Amniotic epithelial cell (primary cell): ENCODE results near the gene RPAP3.

Source experiments
- DNase-seq: peaks from one replicate; pipeline ENCODE4 v3.0.0-alpha.2; 2010; ENCODE audit warnings: low read depth

RPAP3 gene, protein sequence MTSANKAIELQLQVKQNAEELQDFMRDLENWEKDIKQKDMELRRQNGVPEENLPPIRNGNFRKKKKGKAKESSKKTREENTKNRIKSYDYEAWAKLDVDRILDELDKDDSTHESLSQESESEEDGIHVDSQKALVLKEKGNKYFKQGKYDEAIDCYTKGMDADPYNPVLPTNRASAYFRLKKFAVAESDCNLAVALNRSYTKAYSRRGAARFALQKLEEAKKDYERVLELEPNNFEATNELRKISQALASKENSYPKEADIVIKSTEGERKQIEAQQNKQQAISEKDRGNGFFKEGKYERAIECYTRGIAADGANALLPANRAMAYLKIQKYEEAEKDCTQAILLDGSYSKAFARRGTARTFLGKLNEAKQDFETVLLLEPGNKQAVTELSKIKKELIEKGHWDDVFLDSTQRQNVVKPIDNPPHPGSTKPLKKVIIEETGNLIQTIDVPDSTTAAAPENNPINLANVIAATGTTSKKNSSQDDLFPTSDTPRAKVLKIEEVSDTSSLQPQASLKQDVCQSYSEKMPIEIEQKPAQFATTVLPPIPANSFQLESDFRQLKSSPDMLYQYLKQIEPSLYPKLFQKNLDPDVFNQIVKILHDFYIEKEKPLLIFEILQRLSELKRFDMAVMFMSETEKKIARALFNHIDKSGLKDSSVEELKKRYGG

DNA sequence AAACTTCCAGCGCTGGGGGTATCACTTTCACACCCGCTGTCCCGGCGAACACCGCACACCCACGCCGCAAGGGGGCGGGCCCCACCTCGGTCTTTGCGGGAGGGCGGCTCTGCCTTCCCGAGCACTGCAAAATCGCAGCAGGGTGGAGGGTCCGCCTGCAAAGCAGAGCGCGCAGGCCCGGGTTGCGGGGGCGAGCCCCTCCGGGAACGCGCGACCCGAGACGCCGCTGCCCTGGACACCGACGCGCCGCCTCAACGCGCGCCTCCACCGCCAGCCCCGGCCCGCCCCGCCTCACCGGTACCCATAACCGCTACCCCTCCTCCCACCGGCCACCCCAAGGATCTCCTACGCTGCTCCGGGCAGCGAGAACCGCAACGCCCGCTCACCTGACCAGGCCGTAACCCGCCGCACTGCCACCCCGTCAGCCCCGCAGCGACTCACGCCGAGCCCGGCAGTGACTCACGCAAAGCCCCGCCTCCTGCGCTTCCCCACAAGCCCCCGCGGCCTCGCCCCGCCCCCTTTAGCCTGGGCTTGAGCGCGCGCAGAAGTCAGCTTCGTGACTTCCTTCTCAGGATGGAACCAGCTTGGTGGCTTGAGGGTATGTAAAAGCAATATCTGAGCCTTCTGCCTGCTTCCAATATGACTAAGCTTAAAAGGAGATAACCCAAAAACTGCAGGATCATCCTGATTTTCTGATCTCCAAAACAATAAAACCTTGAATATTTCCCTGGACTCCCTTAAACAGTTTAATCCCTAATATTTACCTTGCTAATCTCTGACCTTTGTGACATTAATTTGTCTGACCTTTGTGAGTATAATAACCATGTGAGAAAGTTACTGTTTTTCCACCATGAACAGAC, at the start of gene RPAP3:
Gene RPAP3, minus strand, starts transcription at position 465 of the 860 bp plus-strand sequence. CDS start 3,190 bp downstream, outside the sequence.
- peak; percentile 84 for DNase-seq

DNA sequence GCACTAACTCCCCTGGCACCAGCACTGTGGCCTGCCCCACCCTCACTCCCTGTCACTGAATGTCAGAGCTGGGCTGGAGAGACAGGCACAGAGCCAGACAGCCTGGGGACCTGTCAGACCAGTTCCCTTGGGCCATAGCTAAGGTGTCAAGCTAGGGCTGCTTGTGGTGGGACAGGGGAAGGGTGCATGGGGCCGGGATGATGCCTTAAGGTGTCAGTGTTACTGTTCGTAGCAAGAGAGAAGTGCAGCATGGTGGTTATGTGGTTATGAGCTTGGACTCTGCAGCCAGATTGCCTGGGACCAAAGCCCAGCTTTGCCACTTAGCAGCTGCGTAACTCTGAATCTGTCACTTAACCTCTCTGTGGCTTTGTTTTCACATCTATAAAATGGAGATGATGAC, 49.1 kb upstream of the RPAP3 start:
- DNase-seq, result no peak

DNA sequence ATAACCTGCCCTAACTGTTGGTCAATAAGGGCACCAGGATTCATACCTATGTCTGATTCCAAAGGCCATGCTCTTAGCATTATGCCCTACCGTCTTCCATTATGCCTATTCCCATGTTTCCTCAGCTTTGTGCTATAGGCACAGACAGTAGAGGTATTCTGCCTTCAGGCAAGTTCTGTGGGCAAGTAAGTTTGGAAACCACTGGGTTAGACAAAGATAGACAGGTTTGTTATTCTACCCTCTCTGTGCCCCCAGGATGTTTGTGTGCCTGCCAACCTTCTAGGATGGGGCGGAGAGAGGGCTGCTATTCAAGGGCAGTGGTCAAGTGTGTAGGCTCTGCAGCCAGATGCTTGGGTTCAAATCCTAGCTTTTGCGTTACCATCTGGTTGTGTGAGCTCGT, 48.3 kb upstream of the RPAP3 start:
- DNase-seq, result no peak

DNA sequence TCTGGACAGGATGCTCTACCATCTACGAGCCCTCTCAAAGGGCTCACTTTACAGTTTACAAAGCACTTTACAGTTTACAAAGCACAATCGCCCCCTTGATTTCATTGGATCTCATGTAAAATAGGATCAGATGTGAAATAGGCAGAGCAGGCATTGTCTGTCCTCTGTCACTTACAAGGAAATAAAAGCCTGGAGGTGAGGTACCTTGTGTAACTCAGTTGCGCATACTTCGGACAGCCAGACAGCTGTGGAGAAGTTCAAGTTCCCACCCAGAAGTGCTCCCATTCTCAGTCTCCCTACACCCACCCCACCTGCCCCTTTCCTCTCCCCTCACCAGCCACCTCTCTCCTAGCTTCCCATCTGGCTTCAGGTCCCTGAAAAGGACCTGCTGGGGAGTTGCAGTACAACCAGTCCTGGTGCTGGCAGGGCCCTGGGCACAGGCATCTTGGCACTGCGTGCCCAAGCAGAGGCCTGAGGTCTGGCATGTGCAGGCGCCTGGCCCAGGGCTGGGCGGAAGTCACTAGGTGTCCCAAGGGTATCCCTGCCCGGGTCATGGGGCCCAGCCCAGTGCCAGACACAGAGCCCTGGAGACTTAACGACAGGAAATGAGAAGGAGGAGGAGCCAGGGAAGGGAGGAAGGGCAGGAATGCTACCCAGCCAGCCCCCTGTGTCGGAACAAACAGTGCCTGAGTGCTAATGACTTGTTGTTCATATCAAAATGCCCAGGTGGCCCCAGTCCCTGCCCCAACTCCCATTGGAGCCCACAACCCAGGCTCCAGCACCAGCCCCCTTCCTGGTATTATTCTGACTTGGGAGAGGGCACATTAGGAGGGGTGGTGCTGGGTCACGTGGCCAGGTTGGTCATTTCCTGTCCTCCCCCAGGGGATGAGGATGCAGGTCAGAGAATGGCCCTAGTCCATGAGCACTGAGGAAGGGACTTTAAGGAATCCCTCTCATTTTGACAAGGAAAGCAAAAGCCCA, 47.5 kb upstream of the RPAP3 start:
- no peak for DNase-seq

DNA sequence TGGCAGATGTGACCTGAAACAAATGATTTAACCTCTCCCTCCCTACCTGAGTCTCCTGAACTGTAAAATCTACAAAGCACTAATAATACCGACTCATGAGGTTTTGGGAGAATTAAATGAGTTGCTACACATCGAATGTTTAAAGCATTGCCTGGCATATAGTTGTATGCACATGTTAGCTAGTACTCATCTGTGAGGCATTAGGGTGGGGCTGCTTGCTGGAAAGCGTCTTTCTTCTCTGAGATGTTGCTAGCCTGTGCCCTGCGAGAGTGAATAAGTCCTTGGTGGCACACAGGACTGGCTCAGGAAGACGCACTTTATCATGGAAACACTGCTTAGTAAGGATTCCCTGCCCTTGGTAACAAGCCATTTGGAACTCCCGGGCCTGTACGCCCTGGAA, 46.7 kb upstream of the RPAP3 start:
- DNase-seq, result no peak

DNA sequence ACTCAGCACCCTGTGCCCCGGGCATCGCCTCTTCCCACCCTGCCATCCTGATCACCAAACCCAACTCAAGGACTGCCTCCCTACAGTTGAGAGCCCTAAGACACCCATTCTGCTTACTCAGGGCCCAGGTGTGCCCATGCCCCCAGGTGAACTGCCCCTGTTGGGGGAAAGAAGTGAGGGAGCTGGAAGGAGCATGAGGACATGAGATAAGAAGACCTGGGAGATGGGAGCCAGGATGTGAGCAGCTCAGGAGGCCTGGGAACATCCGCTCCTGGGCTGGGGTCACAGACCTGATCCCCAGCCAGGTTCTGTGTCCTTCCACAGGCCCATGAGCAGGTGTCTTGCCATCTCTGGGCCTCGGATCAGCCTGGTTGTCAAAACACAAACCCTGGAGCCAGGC, 46.3 kb upstream of the RPAP3 start:
- no peak for DNase-seq

DNA sequence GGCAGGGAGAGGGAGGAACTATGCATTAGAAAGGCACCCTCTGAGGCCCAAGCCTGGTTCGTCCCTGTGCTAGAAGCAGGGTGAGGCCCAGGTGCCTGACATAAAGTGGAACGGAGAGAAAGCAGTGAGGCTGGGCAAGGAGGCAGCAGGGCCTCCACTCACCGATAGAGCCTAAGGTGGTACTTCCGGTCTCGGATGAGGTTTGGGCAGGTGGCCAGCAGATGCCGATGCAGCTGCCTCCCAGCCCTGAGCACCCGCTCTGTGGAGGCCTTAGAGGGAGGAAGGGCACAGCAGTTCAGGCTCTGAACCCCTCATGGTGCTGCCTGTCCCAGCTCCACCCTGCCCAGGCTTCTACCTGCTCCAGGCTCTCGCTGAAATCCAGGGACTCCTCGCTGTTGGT, 45.7 kb upstream of the RPAP3 start:
- DNase-seq, result no peak

DNA sequence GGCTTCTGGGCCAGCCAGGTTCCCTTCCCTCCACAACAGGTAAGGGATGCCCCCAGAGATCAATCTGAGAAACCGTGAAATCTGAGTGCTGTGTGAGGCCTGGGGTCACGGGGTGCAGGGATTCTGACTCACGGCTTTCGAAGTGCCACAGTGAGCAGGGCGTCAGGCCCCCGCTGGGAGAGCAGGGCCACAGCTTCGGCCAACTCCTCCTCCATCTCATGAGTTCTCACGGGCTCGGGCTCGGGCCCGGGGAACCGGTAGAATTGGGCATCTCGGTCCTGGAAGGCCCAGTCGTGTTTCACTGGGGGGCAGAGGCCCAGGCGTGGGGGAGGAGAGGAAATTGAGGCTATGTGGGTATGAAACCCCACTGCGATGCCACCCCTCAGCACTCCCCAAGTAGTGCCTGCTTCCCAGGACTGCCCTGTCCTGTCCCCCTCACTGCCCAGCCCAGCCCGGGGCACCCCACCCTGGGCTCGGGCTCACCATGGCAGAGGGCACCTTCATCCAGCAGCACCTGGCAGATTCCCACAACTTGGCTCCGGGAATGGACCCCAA, 45.2 kb upstream of the RPAP3 start:
- DNase-seq, result no peak

DNA sequence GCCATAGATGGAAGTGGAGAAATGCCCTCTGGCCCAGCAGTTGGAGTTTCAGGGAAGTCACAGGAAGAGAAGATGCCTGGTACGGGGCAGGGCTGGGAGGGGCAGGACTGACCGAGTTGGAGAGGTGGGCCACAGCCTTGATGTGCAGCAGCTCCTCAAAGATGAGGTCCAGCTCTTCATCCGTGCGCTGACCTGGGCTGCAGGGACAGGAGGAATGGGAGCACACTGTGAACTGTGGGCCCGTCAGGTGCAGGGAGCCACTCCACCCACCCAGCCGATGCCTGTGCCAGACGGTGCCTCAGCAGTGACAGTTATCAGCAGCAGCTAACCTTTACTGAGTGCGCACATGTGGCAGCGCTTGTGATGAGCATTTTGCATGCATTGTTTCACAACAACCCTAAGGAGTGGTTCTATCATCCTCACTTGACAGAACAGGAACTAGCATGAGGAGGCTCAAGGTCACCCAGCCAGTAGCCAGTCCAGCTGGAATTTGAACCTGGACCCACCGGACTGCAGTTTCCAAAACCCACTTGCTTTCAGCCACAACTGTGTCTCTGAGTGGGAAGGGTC, 44.5 kb upstream of the RPAP3 start:
- peak; percentile 44 for DNase-seq

DNA sequence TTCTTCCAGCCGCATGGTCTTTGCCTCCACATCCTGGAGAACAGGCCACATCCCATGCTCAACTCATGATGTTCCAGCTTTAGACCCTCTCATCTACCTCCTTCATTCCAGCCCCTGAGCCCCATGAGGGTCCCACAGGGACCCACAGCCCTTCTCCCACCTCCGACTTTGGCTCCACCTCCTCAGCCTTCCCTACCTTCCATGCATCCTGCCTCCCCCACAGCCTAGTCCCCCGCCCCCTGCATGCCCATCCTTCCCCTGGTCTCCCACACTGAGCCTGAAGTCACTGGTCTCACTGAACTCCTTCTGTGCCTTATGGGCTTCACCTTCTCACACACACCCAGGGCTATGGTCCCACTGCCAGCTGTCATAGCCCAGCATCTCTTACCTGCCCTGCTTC, 43.1 kb upstream of the RPAP3 start:
- DNase-seq, result no peak

DNA sequence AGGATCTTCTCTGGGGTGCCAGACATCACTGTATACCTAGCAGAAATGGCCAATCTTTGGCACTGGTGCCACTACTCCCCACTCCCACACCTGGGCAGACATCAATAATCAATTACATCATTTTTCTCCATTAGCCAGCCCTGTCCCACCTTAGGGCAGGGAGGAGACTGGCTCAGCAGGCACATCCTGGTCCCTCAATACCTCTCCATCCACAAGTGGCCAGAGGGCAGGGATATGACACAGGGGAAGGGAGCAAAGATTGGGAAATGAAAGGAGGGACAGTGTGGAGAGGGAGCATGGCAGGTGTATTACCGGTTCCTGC, 42.6 kb upstream of the RPAP3 start:
- DNase-seq, result no peak

DNA sequence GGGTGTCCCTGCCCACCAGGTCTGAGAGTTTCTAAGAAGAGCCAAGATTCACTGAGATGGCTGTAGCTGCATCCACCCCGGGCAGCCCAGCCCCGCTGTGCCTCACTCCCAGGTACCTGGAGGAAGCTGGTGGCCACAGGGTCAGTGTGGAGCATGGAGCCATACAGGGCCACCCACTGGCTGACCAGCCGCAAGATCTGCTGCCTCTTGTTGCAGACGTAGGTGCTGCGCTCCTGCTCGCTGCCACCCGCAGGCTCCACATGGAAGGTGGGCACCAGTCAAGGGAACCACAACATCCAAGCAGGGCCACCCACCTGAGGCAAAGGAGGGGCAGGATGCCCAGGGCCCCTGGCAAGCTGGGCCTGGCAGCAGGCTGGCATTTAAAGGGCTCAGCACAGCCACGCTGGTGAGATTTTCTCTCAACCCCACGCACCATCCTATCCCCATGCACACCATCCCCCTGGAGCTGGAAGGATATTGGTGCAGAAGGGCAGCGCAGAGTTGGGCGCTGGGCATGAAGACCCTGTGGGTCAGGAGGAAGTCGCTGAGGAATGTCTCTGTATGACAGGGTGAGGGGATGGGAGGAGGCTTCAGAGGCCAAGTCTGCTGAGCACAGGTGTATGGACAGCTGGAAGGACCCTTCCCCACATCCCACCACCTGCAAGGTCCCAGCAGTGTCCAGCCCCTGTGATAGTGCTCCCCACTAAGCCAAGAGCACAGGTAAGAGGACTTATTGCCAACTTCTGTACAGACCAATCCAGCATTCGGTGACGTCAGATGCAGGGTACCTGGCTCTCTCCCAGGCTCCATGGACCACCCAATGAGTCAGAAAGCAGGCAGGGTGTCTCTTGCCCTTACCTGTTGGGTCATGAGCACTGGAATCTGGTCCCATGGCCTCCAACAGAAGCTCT, 42.0 kb upstream of the RPAP3 start:
- DNase-seq, result no peak

DNA sequence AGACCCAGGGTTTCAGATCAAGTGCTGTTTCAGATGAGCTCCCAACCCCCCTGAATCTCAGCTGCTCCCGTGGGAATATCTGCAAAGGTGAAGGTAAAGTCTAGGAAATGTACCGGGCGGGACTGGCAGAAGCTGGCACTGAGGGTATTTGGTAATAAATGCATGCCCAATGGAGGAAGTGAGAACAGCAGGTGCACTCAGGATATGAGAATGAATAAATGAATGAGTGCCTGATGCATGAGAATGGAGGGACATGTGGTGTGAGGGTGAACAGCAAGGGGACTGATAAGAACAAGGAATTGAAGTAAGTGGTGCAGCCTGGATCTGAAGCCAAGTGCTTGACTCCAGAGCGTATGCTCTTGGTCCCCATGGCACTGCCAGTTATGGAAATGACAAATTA, 41.3 kb upstream of the RPAP3 start:
- DNase-seq, result no peak

DNA sequence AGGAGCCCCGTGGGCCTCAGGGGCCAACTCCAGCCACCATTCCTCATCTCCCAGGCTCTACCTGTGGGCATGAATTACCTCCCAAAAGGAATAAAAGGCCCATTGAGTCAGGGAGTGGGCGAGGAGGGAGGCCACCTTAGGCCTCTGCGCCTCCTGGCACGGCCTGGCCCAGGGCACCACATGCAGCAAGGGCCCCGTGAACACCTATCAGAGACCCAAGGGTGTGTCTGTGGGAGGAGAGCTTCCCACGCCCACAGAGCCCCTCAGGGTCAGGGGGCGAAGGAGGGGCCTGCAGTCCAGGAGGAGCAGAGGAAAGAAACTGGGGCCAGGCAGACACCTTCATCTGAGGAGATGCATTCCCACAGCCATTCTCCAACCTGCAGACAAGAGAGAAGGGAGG, 40.7 kb upstream of the RPAP3 start:
- DNase-seq, result no peak

DNA sequence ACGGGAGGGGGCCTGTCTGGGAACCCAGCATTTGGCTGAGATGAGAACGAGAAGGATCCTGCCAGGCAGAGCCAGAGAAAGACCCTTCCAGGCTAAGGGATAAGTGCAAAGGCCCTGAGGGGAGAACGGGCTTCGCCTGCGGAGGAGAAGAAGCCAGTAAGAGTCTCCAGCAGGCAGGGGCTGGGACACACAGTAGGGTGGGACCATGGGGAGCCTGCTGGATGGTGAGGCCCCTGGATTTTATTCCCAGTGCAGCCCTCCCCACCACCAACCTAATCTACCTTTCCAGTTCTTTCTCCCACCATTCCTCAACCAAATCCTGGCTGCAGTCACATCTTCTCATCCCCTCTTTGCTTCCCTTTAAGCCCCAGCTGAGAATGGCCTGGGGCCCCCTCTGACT, 40.2 kb upstream of the RPAP3 start:
- no peak for DNase-seq

DNA sequence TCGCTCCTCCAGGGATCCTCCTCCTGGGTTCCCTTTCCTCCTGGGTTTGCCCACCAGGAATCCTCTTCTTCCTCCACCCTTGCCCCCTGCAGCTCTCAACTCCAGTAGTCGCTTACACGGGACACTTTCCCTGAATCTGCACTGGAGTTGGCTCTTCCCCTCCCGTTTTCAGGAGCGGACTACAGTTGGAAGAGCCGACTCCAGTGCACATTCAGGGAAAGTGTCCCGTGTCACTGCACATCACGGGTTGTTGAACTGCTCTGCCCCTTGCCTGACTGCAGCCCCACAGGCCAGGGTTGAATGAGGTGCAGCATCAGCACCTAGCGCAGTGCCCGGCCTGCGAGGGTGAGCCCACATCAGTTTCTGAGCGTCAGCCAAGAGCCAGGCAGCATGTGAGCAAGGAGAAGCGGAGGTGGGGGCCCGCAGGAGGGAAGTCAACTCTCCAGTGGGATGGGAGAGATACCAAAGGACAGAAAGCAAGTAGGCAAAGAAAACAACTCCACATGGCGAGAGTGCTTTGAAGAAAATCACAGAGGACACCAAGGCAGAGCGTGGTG, 39.7 kb upstream of the RPAP3 start:
- DNase-seq, result no peak

DNA sequence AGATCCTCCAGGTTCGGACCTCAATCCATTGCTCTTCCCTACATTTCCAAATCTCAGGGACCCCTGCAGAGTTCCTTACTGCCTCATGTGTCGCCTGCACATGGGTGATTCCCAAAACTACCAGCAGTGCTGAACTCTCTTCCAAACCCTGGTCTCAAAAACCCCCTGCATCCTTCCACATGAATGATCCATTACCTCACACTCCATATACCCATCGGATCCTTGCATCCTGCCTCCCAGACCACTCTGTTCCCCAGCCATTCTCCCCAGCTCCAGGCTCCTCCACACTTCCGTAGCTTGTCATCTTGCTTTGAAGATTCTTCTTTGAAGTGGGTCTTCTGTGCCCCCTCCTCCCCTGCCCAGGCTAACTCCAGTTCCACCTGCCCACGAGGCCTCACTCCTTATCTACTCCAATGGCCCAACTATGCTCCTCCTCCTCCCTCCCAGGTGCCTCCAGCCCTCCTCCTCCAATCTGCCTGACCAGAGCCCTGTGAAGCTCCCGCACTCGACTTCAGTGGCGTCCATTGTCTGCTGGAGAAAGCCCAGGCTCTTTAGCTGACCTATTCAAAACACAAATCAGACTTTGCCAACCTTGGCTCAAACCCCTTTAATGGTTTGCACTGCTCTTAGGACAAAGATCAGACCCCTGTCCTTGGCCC, 39.1 kb upstream of the RPAP3 start:
- DNase-seq, result no peak

DNA sequence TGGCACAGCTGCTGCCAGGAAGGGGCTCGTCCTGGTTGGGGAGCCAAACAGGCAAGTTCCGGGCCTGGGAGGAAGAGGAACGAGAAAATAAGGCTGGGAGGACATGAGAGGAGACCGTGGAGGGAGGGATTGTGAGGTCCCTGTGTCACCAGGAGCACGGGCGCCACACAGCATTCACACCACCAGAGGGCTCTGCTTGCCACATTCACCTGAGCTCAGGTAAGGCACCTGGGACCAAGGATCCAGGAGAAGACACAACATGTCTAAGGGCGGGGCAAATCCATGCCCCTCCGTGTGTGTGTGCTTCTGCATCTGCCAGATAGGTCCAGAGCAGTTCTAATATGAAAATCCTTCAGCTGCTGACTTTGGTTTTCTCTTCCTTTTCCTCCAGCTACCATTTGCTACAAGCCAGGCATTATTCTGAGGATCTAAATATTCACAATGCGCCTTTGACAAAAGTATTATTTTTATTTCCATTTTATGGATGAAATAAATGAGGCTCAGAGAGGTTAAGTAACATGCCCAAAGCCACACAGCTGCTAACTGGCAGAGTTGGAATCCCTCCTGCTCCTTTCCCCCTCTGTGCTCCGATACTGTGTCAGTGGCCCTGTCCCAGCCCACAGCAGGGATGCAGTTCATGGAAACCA, 38.3 kb upstream of the RPAP3 start:
- DNase-seq, result no peak
